ENCODE measurements around the gene SFT2D2.

- TF ChIP-seq CTCF (IDR thresholded peaks at IDR 0.05 in 8 of 11, conservative IDR thresholded peaks at IDR 0.05 in 3 of 11) (no peak), POLR2A (IDR thresholded peaks at IDR 0.05) (no peak)
These were observed 69.8 kb downstream of the SFT2D2 start for GRCh38 chr1:168295411-168296114.
